ENCODE data around the gene ZER1.

Gene ZER1

DNA sequence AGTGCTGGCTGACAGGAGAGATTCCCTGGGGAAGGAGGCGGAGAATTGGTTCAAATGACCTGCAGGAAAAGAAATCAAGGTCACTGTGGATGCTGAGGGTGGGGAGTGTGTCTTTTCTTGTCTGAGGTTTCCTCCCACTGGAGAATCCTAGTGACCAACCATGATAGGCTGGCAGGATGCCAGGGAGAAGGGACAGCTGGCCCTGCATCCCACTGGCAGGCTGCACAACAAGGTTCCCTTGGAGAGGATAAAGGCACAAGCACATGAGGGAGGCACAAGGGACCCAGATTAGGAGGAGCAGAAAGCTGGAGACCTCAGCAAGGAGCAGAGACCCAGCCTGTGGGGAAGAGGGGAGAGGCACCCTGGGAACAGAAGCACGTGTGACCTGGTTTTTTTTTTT, 36.4 kb downstream of the ZER1 start:
- no CpG with 5 or more reads among the region's 2 CpGs for WGBS (ENCODE audit: extremely low coverage, insufficient coverage, insufficient read length)
- H4K8ac ChIP-seq (ENCODE audit: low read depth, low read length), result no peak overlapping the region
- H3K36me3 ChIP-seq (ENCODE audit: control insufficient read depth in 1 of 2, insufficient read depth in 2 of 2, low read length in 2 of 2), result peaks cover 26 to 30% of the 10 kb centered on the region in 2 experiments
- H3K4me1 ChIP-seq (ENCODE audit: control insufficient read depth in 1 of 2, insufficient read depth in 2 of 2, low read length in 2 of 2), result peaks cover 0 to 3% of the 10 kb centered on the region in 2 experiments
- H3K79me2 ChIP-seq (ENCODE audit: control insufficient read depth, insufficient read depth, low read length, poor library complexity), result no peaks in the 10 kb centered on the region
- no peak overlapping the region for H3K18ac ChIP-seq (ENCODE audit: low read length)
- no peaks in the 10 kb centered on the region for H3K9me3 ChIP-seq (ENCODE audit: insufficient read depth, low read depth, low read length)
- H3K27ac ChIP-seq (ENCODE audit: low read depth, low read length), result no peak overlapping the region
- H3K79me1 ChIP-seq (ENCODE audit: low read length), result no peaks in the 10 kb centered on the region
- H2BK120ac ChIP-seq (ENCODE audit: insufficient read depth, low read length, poor library complexity), result no peak overlapping the region
- H3K4ac ChIP-seq (ENCODE audit: low read depth, low read length), result no peak overlapping the region
- H2AFZ ChIP-seq (ENCODE audit: insufficient read depth, low read length, poor library complexity), result no peak overlapping the region
- H4K91ac ChIP-seq (ENCODE audit: low read depth, low read length), result no peak overlapping the region
- no peak overlapping the region for H3K9ac ChIP-seq (ENCODE audit: low read length)
- DNase-seq, result no peak
- H3K14ac ChIP-seq (ENCODE audit: low read length), result no peak overlapping the region
- H3K27me3 ChIP-seq (ENCODE audit: insufficient read depth, low read length), result no peaks in the 10 kb centered on the region
- no peak overlapping the region for H3K4me3 ChIP-seq (ENCODE audit: low read depth, low read length)
- no peak overlapping the region for H2BK12ac ChIP-seq (ENCODE audit: low read length)
- H3K4me2 ChIP-seq (ENCODE audit: low read length), result no peak overlapping the region
- H3K23ac ChIP-seq (ENCODE audit: low read length), result no peak overlapping the region
- no peak overlapping the region for H2AK5ac ChIP-seq (ENCODE audit: low read length)
- no peak overlapping the region for H2BK5ac ChIP-seq (ENCODE audit: low read depth, low read length, poor library complexity)
- no peak overlapping the region for H4K12ac ChIP-seq (ENCODE audit: low read depth, low read length)

DNA sequence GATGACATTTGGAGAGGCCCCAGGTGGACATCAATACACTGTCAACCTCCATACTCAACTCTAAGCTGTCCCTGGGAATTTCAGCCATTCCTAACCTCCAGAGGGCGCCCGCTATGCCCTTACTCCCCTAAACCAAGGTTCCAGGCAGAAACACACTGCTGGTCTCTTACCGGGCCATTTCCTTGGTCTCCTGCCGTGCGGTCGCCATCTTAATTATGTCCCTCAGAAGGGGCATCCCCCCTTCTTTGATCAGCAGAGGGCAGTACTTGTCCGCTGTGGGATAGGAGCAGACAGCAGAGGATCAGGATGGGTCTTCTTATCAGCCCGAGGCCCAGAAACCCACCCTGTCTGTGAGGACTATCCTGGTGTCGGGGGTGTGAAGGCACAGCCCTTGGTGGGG, 38.5 kb downstream of the ZER1 start:
- no peak overlapping the region for H3K4ac ChIP-seq (ENCODE audit: low read depth, low read length)
- peak overlapping the region; percentile 28 for H3K9ac ChIP-seq (ENCODE audit: low read length)
- H3K4me3 ChIP-seq (ENCODE audit: low read depth, low read length), result no peak overlapping the region
- no CpG with 5 or more reads among the region's 9 CpGs for WGBS (ENCODE audit: extremely low coverage, insufficient coverage, insufficient read length)
- H3K27ac ChIP-seq (ENCODE audit: low read depth, low read length), result no peak overlapping the region
- no peaks in the 10 kb centered on the region for H3K27me3 ChIP-seq (ENCODE audit: insufficient read depth, low read length)
- H3K14ac ChIP-seq (ENCODE audit: low read length), result no peak overlapping the region
- H3K79me2 ChIP-seq (ENCODE audit: control insufficient read depth, insufficient read depth, low read length, poor library complexity), result no peaks in the 10 kb centered on the region
- H3K23ac ChIP-seq (ENCODE audit: low read length), result no peak overlapping the region
- H3K18ac ChIP-seq (ENCODE audit: low read length), result no peak overlapping the region
- peak overlapping the region; percentile 56 for H4K8ac ChIP-seq (ENCODE audit: low read depth, low read length)
- H3K4me1 ChIP-seq (ENCODE audit: control insufficient read depth in 1 of 2, insufficient read depth in 2 of 2, low read length in 2 of 2), result peaks cover 0 to 3% of the 10 kb centered on the region in 2 experiments
- H2BK5ac ChIP-seq (ENCODE audit: low read depth, low read length, poor library complexity), result no peak overlapping the region
- DNase-seq, result peak; percentile 75 to 82
- H4K12ac ChIP-seq (ENCODE audit: low read depth, low read length), result no peak overlapping the region
- peaks cover 18 to 27% of the 10 kb centered on the region in 2 experiments for H3K36me3 ChIP-seq (ENCODE audit: control insufficient read depth in 1 of 2, insufficient read depth in 2 of 2, low read length in 2 of 2)
- no peak overlapping the region for H2BK12ac ChIP-seq (ENCODE audit: low read length)
- H4K91ac ChIP-seq (ENCODE audit: low read depth, low read length), result no peak overlapping the region
- peak overlapping the region; percentile 32 for H3K4me2 ChIP-seq (ENCODE audit: low read length)
- no peak overlapping the region for H2AFZ ChIP-seq (ENCODE audit: insufficient read depth, low read length, poor library complexity)
- H2BK120ac ChIP-seq (ENCODE audit: insufficient read depth, low read length, poor library complexity), result no peak overlapping the region
- no peaks in the 10 kb centered on the region for H3K9me3 ChIP-seq (ENCODE audit: insufficient read depth, low read depth, low read length)
- H3K79me1 ChIP-seq (ENCODE audit: low read length), result no peaks in the 10 kb centered on the region
- no peak overlapping the region for H2AK5ac ChIP-seq (ENCODE audit: low read length)

DNA sequence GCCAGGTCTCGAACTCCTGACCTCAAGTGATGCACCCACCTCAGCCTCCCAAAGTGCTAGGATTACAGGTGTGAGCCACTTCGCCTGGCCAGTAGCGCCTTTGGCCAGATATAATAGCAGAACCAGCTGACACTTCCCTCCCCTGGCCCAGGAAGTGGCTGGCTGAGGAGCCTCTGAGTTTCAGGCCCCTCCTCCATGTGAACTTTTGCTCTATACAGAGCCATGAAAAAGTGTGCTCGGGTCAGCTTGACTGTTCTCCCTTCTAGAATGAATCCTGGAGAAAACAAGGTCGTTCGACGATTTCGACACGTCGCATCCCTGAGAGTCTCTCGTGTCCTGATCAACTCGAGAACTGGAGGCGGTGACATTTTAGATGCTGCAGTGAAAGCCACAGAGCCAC, 39.2 kb downstream of the ZER1 start:
- Histone ChIP-seq H3K23ac (ENCODE audit: low read length) (no peak overlapping the region), H4K8ac (ENCODE audit: low read depth, low read length) (no peak overlapping the region), H3K4me1 (ENCODE audit: control insufficient read depth in 1 of 2, insufficient read depth in 2 of 2, low read length in 2 of 2) (peaks cover 0 to 3% of the 10 kb centered on the region in 2 experiments), H3K18ac (ENCODE audit: low read length) (no peak overlapping the region), H3K4ac (ENCODE audit: low read depth, low read length) (no peak overlapping the region), H2BK5ac (ENCODE audit: low read depth, low read length, poor library complexity) (no peak overlapping the region), H3K27ac (ENCODE audit: low read depth, low read length) (no peak overlapping the region), H3K79me2 (ENCODE audit: control insufficient read depth, insufficient read depth, low read length, poor library complexity) (no peaks in the 10 kb centered on the region), H4K91ac (ENCODE audit: low read depth, low read length) (no peak overlapping the region), H3K27me3 (ENCODE audit: insufficient read depth, low read length) (no peaks in the 10 kb centered on the region), H4K12ac (ENCODE audit: low read depth, low read length) (no peak overlapping the region), H3K79me1 (ENCODE audit: low read length) (no peaks in the 10 kb centered on the region), H3K9me3 (ENCODE audit: insufficient read depth, low read depth, low read length) (no peaks in the 10 kb centered on the region), H2AK5ac (ENCODE audit: low read length) (no peak overlapping the region), H2BK12ac (ENCODE audit: low read length) (no peak overlapping the region), H3K4me2 (ENCODE audit: low read length) (no peak overlapping the region), H3K9ac (ENCODE audit: low read length) (no peak overlapping the region), H3K4me3 (ENCODE audit: low read depth, low read length) (no peak overlapping the region), H3K14ac (ENCODE audit: low read length) (no peak overlapping the region), H3K36me3 (ENCODE audit: control insufficient read depth in 1 of 2, insufficient read depth in 2 of 2, low read length in 2 of 2) (peaks cover 18 to 27% of the 10 kb centered on the region in 2 experiments), H2BK120ac (ENCODE audit: insufficient read depth, low read length, poor library complexity) (no peak overlapping the region), H2AFZ (ENCODE audit: insufficient read depth, low read length, poor library complexity) (no peak overlapping the region)
- no peak for DNase-seq
- WGBS (ENCODE audit: extremely low coverage, insufficient coverage, insufficient read length), result no CpG with 5 or more reads among the region's 13 CpGs

DNA sequence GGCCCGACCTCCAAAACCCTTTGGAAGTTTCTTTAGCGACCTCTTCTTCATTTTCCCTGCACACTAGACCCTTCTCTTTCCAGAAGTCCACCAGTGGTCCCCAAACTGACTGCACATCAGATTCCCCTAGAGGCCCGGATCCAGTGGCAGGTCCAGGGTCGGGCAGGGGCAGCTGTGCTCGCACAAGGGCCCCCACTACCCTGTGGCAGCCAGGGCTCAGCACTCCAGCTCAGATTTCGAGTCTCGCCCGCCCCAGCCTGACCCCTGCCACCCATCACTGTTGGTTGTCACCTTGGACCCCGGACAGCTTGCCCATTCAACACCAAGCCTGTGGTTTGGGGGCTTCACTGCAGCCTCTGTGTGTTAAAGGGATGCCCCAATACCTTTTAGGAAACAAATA, 40.0 kb downstream of the ZER1 start:
- WGBS (ENCODE audit: extremely low coverage, insufficient coverage, insufficient read length), result no CpG with 5 or more reads among the region's 9 CpGs
- H3K27me3 ChIP-seq (ENCODE audit: insufficient read depth, low read length), result no peaks in the 10 kb centered on the region
- H3K4ac ChIP-seq (ENCODE audit: low read depth, low read length), result no peak overlapping the region
- no peak for DNase-seq
- H4K91ac ChIP-seq (ENCODE audit: low read depth, low read length), result no peak overlapping the region
- H3K27ac ChIP-seq (ENCODE audit: low read depth, low read length), result no peak overlapping the region
- H4K8ac ChIP-seq (ENCODE audit: low read depth, low read length), result no peak overlapping the region
- no peak overlapping the region for H2AK5ac ChIP-seq (ENCODE audit: low read length)
- no peak overlapping the region for H3K18ac ChIP-seq (ENCODE audit: low read length)
- H2AFZ ChIP-seq (ENCODE audit: insufficient read depth, low read length, poor library complexity), result no peak overlapping the region
- H3K9ac ChIP-seq (ENCODE audit: low read length), result no peak overlapping the region
- H3K23ac ChIP-seq (ENCODE audit: low read length), result no peak overlapping the region
- H3K36me3 ChIP-seq (ENCODE audit: control insufficient read depth in 1 of 2, insufficient read depth in 2 of 2, low read length in 2 of 2), result peaks cover 15 to 25% of the 10 kb centered on the region in 2 experiments
- H3K4me3 ChIP-seq (ENCODE audit: low read depth, low read length), result no peak overlapping the region
- no peak overlapping the region for H4K12ac ChIP-seq (ENCODE audit: low read depth, low read length)
- H3K79me2 ChIP-seq (ENCODE audit: control insufficient read depth, insufficient read depth, low read length, poor library complexity), result no peaks in the 10 kb centered on the region
- no peak overlapping the region for H2BK120ac ChIP-seq (ENCODE audit: insufficient read depth, low read length, poor library complexity)
- no peaks in the 10 kb centered on the region for H3K9me3 ChIP-seq (ENCODE audit: insufficient read depth, low read depth, low read length)
- peaks cover 0 to 3% of the 10 kb centered on the region in 2 experiments for H3K4me1 ChIP-seq (ENCODE audit: control insufficient read depth in 1 of 2, insufficient read depth in 2 of 2, low read length in 2 of 2)
- H3K79me1 ChIP-seq (ENCODE audit: low read length), result no peaks in the 10 kb centered on the region
- H3K14ac ChIP-seq (ENCODE audit: low read length), result no peak overlapping the region
- H2BK5ac ChIP-seq (ENCODE audit: low read depth, low read length, poor library complexity), result no peak overlapping the region
- H2BK12ac ChIP-seq (ENCODE audit: low read length), result no peak overlapping the region
- H3K4me2 ChIP-seq (ENCODE audit: low read length), result no peak overlapping the region

All from trophoblast cell (in vitro differentiated cells and primary cell).